Measurements from ENCODE around the gene ASB13. TPM values are rescaled to one million over a fixed set of nuclear protein-coding genes. Genes with fewer than 3 reads are reported as not detected.

Gene ASB13
- total RNA-seq, 4 donors from 2014 or later: 9.9 to 27.7 (median 14.2) TPM

GRCh38 chr10:5655121-5655520 is 11.3 kb downstream of the ASB13 start:
- intact Hi-C loops (cut with DNase I): no loop called here

GRCh38 chr10:5654218-5654755 is 12.1 kb downstream of the ASB13 start:
- Histone ChIP-seq H3K9me3 (no peaks in the 10 kb centered on the region), H3K27ac (no peak overlapping the region), H3K36me3 (no peaks in the 10 kb centered on the region), H3K4me1 (no peaks in the 10 kb centered on the region), H3K4me3 (replicated peaks in 1 of 3) (no peak overlapping the region), H3K27me3 (no peaks in the 10 kb centered on the region)
- no peak for TF ChIP-seq POLR2A (IDR thresholded peaks at IDR 0.05)
- WGBS, 2 donors: 75 to 87% methylated on average over 10 of the region's 10 CpGs
- intact Hi-C loops (cut with DNase I): no loop called here
- no peak for DNase-seq

More at GRCh38 chr10:5655121-5655520, 11.3 kb downstream of the ASB13 start:
- 61 to 71% methylated on average over 3 of the region's 3 CpGs for WGBS, 2 donors
- Histone ChIP-seq H3K4me3 (replicated peaks in 1 of 3) (no peak overlapping the region), H3K36me3 (no peaks in the 10 kb centered on the region), H3K27ac (no peak overlapping the region), H3K4me1 (no peaks in the 10 kb centered on the region), H3K9me3 (no peaks in the 10 kb centered on the region), H3K27me3 (no peaks in the 10 kb centered on the region)
- TF ChIP-seq POLR2A (IDR thresholded peaks at IDR 0.05): no peak
- TF ChIP-seq CTCF (IDR thresholded peaks at IDR 0.05): no peak
- DNase-seq: no peak

- Histone ChIP-seq H3K4me3 (replicated peaks in 1 of 3) (no peak overlapping the region), H3K27ac (no peak overlapping the region), H3K4me1 (no peaks in the 10 kb centered on the region), H3K9me3 (no peaks in the 10 kb centered on the region), H3K36me3 (no peaks in the 10 kb centered on the region), H3K27me3 (no peaks in the 10 kb centered on the region)
- TF ChIP-seq CTCF (IDR thresholded peaks at IDR 0.05) (no peak), POLR2A (IDR thresholded peaks at IDR 0.05) (no peak)
- intact Hi-C loops (cut with DNase I): no loop called here
- WGBS, 2 donors: 96 to 98% methylated on average over 11 to 13 of the region's 14 CpGs
- no peak for DNase-seq
Measured at GRCh38 chr10:5652746-5653145, 13.6 kb downstream of the ASB13 start.

GRCh38 chr10:5651388-5651764 is 15.0 kb downstream of the ASB13 start:
- no peak for TF ChIP-seq POLR2A (IDR thresholded peaks at IDR 0.05)
- TF ChIP-seq CTCF (IDR thresholded peaks at IDR 0.05): no peak
- 90 to 93% methylated on average over 11 of the region's 11 CpGs for WGBS, 2 donors
- H3K9me3 ChIP-seq: no peaks in the 10 kb centered on the region
- H3K27me3 ChIP-seq: no peaks in the 10 kb centered on the region
- no peak for DNase-seq
- H3K36me3 ChIP-seq: no peaks in the 10 kb centered on the region
- no peaks in the 10 kb centered on the region for H3K4me1 ChIP-seq
- intact Hi-C loops (cut with DNase I): no loop called here
- no peak overlapping the region for H3K4me3 ChIP-seq (replicated peaks in 1 of 3)
- H3K27ac ChIP-seq: no peak overlapping the region

- Histone ChIP-seq H3K4me1 (peaks cover 0 to 4% of the 10 kb centered on the region in 2 donors), H3K36me3 (no peaks in the 10 kb centered on the region), H3K9me3 (no peaks in the 10 kb centered on the region), H3K27ac (no peak overlapping the region), H3K27me3 (no peaks in the 10 kb centered on the region), H3K4me3 (replicated peaks in 1 of 3) (no peak overlapping the region)
- DNase-seq: no peak
- TF ChIP-seq POLR2A (IDR thresholded peaks at IDR 0.05): no peak
- TF ChIP-seq CTCF (IDR thresholded peaks at IDR 0.05): no peak
- 87 to 96% methylated on average over 10 to 18 of the region's 20 CpGs for WGBS, 2 donors
- intact Hi-C loops (cut with DNase I): no loop called here
Measured at GRCh38 chr10:5650664-5651387, 15.6 kb downstream of the ASB13 start.
